OCI-LY3 (cell line): ENCODE data around the gene GMIP.
A peak's percentile ranks its signal among the peaks of the same experiment; 100 is the strongest.

Source experiments
- CTCF ChIP-seq: fragments of 200-600, 300-600 bp; sonication (generic); IDR thresholded peaks from 2 replicates; pipeline ENCODE4 v1.5.1; 2014; ENCODE audit warnings: antibody characterized with exemption, low read length, low read depth
- EZH2phosphoT487 ChIP-seq: fragments of 200-600 bp; shearing (Covaris generic); IDR thresholded peaks from 2 replicates; pipeline ENCODE4 v1.6.1; 2018; ENCODE audit warnings: antibody characterized with exemption, mixed run types, low read depth

GRCh38 chr19:19637523-19638251 is 5.8 kb downstream of the GMIP start:
- TF ChIP-seq CTCF (peak; percentile 9; the same call in 1 of the 2 replicates), EZH2phosphoT487 (no peak)
